OCI-LY3 (cell line): ENCODE results near the gene CASP8AP2.
"Not testable (repeated sequence)": the region's sequence is repeated elsewhere in the genome, so short reads cannot be mapped to it uniquely, and the experiment has no call there.

Source experiments
- H2AFZ ChIP-seq: fragments of 200-600, 300-600 bp; shearing (Covaris generic); 2 replicates; pipeline ENCODE4 v1.6.0; 2014; ENCODE audit warnings: antibody characterized with exemption, low read depth, low read length
- H3K27ac ChIP-seq: fragments of 200-600, 300-600 bp; sonication (generic); 2 replicates; pipeline ENCODE4 v1.5.1; 2014; ENCODE audit warnings: mild to moderate bottlenecking, low read length, moderate library complexity, mixed read lengths
- H3K27me3 ChIP-seq: fragments of 200-600, 300-600 bp; sonication (generic); 2 replicates; pipeline ENCODE4 v1.6.1; 2014; ENCODE audit warnings: low read depth, low read length, mixed read lengths
- H3K36me3 ChIP-seq: fragments of 200-600, 300-600 bp; sonication (generic); replicated peaks from 2 replicates; pipeline ENCODE3; 2014; ENCODE audit warnings: low read depth, low read length, mixed read lengths
- H3K4me1 ChIP-seq: fragments of 300-600, 200-600 bp; sonication (generic); 2 replicates; pipeline ENCODE4 v1.6.1; 2014; ENCODE audit warnings: low read length, mixed read lengths
- H3K4me2 ChIP-seq: fragments of 200-600, 300-600 bp; sonication (generic); 2 replicates; pipeline ENCODE4 v1.6.1; 2014; ENCODE audit warnings: low read length, mixed read lengths
- H3K4me3 ChIP-seq: fragments of 300-600, 200-600 bp; sonication (generic); 2 replicates; pipeline ENCODE4 v1.5.1; 2014; ENCODE audit warnings: antibody characterized with exemption, mild to moderate bottlenecking, low read length, moderate library complexity
- H3K79me2 ChIP-seq: fragments of 300-600, 200-600 bp; shearing (Covaris generic); 2 replicates; pipeline ENCODE4 v1.6.1; 2014; ENCODE audit warnings: mild to moderate bottlenecking, low read length, mixed read lengths
- H3K9ac ChIP-seq: fragments of 300-600, 200-600 bp; shearing (Covaris generic); 2 replicates; pipeline ENCODE4 v1.6.0; 2014; ENCODE audit warnings: mild to moderate bottlenecking, low read length, moderate library complexity
- H3K9me3 ChIP-seq: fragments of 200-600, 300-600 bp; shearing (Covaris generic); 2 replicates; pipeline ENCODE4 v1.6.1; 2014; ENCODE audit warnings: low read length, mixed read lengths; ENCODE audit not compliant: insufficient read depth
- H4K20me1 ChIP-seq: fragments of 200-600, 300-600 bp; sonication (generic); 2 replicates; pipeline ENCODE4 v1.6.1; 2016; ENCODE audit warnings: low read length, mixed read lengths; ENCODE audit not compliant: insufficient read depth
- CTCF ChIP-seq: fragments of 200-600, 300-600 bp; sonication (generic); IDR thresholded peaks from 2 replicates; pipeline ENCODE4 v1.5.1; 2014; ENCODE audit warnings: antibody characterized with exemption, low read length, low read depth
- EZH2phosphoT487 ChIP-seq: fragments of 200-600 bp; shearing (Covaris generic); IDR thresholded peaks from 2 replicates; pipeline ENCODE4 v1.6.1; 2018; ENCODE audit warnings: antibody characterized with exemption, mixed run types, low read depth

The CASP8AP2 gene

GRCh38 chr6:89805814-89806371 is 23.8 kb upstream of the CASP8AP2 start:
- TF ChIP-seq EZH2phosphoT487 (no peak), CTCF (no peak)
- no peak overlapping the region for H3K4me2 ChIP-seq
- no peaks in the 10 kb centered on the region for H4K20me1 ChIP-seq
- H3K4me3 ChIP-seq: no peak overlapping the region
- H3K27ac ChIP-seq: no peak overlapping the region
- no peak overlapping the region for H2AFZ ChIP-seq
- no peaks in the 10 kb centered on the region for H3K27me3 ChIP-seq
- peaks cover 73% of the 10 kb centered on the region for H3K79me2 ChIP-seq
- H3K9ac ChIP-seq: no peak overlapping the region
- no peaks in the 10 kb centered on the region for H3K4me1 ChIP-seq
- no peaks in the 10 kb centered on the region for H3K9me3 ChIP-seq
- H3K36me3 ChIP-seq: no peaks in the 10 kb centered on the region

GRCh38 chr6:89807581-89807980 is 22.1 kb upstream of the CASP8AP2 start:
- H3K4me3 ChIP-seq: no peak overlapping the region
- H3K4me1 ChIP-seq: no peaks in the 10 kb centered on the region
- TF ChIP-seq EZH2phosphoT487 (no peak), CTCF (no peak)
- no peak overlapping the region for H2AFZ ChIP-seq
- peaks cover 90% of the 10 kb centered on the region for H3K79me2 ChIP-seq
- H4K20me1 ChIP-seq: no peaks in the 10 kb centered on the region
- H3K9ac ChIP-seq: no peak overlapping the region
- no peaks in the 10 kb centered on the region for H3K27me3 ChIP-seq
- H3K36me3 ChIP-seq: no peaks in the 10 kb centered on the region
- no peaks in the 10 kb centered on the region for H3K9me3 ChIP-seq
- no peak overlapping the region for H3K4me2 ChIP-seq
- no peak overlapping the region for H3K27ac ChIP-seq

DNA sequence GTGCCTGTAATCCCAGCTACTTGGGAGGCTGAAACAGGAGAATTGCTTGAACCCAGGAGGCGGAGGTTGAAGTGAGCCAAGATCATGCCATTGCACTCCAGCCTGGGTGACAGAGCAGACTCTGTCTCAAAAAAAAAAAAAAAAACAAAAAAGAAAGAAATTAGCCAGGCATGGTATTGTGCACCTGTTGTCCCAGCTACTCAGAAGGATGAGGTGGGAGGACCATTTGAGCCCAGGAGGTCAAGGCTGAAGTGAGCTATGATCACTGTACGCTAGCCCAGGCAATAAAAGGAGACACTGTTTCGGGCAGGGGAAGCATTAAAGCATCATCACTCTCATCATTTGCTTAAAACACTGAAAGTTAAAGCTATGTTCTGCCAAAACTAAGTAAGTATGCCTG is 16.3 kb upstream of the CASP8AP2 start:
- H3K27ac ChIP-seq, H3K4me2 ChIP-seq, H3K27me3 ChIP-seq, H3K36me3 ChIP-seq, H3K4me3 ChIP-seq, H2AFZ ChIP-seq, H3K9ac ChIP-seq, H3K9me3 ChIP-seq: not testable (repeated sequence)
- Histone ChIP-seq H3K4me1 (peaks cover 12% of the 10 kb centered on the region), H3K79me2 (peaks cover 96% of the 10 kb centered on the region), H4K20me1 (peaks cover 13% of the 10 kb centered on the region)

DNA sequence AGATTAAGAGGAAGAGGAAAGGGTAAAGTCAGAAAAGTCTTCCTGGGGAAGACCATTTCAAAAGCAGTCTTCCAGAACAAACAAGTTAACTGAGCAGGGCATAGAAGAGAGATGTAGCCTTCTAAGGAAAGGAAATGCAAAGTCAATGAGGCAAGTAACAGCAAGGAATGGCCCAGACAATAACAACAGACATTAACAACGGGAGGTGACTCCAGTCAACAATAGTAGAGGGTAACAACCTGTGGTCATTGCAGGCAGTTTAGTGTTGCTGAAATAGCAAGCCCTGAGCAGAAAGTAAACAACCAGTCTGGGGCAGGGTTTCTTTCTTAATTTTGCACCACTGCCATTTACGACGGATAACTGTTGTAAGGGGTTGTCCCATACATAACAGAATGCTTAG is 12.2 kb upstream of the CASP8AP2 start:
- Histone ChIP-seq H3K4me3 (no peak overlapping the region), H3K9me3 (no peaks in the 10 kb centered on the region), H3K27ac (no peak overlapping the region), H3K9ac (no peak overlapping the region), H2AFZ (no peak overlapping the region), H3K79me2 (peaks cover 80% of the 10 kb centered on the region), H3K36me3 (no peaks in the 10 kb centered on the region), H3K27me3 (no peaks in the 10 kb centered on the region), H3K4me1 (peaks cover 17% of the 10 kb centered on the region), H4K20me1 (peaks cover 13% of the 10 kb centered on the region), H3K4me2 (peak overlapping the region; percentile 22; the same call in 1 of the 2 replicates)
- TF ChIP-seq CTCF (no peak), EZH2phosphoT487 (no peak)

GRCh38 chr6:89818977-89819335 is 10.7 kb upstream of the CASP8AP2 start:
- Histone ChIP-seq H3K79me2 (peaks cover 65% of the 10 kb centered on the region), H4K20me1 (peaks cover 13% of the 10 kb centered on the region), H3K27ac (peak overlapping the region; percentile 56), H3K9ac (peak overlapping the region; percentile 86), H3K36me3 (no peaks in the 10 kb centered on the region), H3K4me3 (peak overlapping the region; percentile 100), H3K4me2 (peak overlapping the region; percentile 88), H3K27me3 (no peaks in the 10 kb centered on the region), H3K9me3 (no peaks in the 10 kb centered on the region), H2AFZ (no peak overlapping the region), H3K4me1 (peaks cover 17% of the 10 kb centered on the region)
- TF ChIP-seq EZH2phosphoT487 (no peak), CTCF (no peak)
